ENCODE results near the gene PIK3AP1.
A peak's percentile ranks its signal among the peaks of the same experiment; 100 is the strongest.

- TF ChIP-seq CTCF (IDR thresholded peaks at IDR 0.05) (peak; percentile 93), NRF1 (IDR thresholded peaks at IDR 0.05; ENCODE audit: low read depth, low read length) (no peak), POLR2AphosphoS5 (IDR thresholded peaks at IDR 0.05; ENCODE audit: low read depth, low read length) (no peak), MAX (IDR thresholded peaks at IDR 0.05; ENCODE audit: low read depth) (no peak)
Measured at GRCh38 chr10:96765406-96766240, 45.3 kb upstream of the PIK3AP1 start.
